Measurements from ENCODE around the gene OR4C12.

DNA sequence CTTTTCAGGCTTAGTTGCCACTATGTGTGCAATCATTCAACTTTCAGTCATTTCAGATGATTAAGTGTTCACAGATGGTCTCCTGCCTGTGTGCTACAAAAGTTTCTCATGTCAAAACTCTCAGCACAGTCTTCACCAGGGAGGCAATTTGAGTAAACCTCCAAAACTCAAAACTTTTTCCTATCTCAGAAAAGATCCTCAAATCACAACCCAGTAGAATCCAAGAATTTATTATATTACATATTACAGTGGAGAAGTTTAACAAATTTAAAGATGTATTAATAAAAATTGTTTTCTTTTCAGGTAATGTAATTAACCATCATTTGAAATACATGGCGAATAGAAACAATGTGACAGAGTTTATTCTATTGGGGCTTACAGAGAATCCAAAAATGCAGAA is 30.2 kb downstream of the OR4C12 start, which contains the start of gene OR4C13:
- TF ChIP-seq, protein P1, sequence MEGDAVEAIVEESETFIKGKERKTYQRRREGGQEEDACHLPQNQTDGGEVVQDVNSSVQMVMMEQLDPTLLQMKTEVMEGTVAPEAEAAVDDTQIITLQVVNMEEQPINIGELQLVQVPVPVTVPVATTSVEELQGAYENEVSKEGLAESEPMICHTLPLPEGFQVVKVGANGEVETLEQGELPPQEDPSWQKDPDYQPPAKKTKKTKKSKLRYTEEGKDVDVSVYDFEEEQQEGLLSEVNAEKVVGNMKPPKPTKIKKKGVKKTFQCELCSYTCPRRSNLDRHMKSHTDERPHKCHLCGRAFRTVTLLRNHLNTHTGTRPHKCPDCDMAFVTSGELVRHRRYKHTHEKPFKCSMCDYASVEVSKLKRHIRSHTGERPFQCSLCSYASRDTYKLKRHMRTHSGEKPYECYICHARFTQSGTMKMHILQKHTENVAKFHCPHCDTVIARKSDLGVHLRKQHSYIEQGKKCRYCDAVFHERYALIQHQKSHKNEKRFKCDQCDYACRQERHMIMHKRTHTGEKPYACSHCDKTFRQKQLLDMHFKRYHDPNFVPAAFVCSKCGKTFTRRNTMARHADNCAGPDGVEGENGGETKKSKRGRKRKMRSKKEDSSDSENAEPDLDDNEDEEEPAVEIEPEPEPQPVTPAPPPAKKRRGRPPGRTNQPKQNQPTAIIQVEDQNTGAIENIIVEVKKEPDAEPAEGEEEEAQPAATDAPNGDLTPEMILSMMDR (IDR thresholded peaks at IDR 0.05), result no peak
- TF ChIP-seq ZFX (IDR thresholded peaks at IDR 0.05; ENCODE audit: borderline replicate concordance), result no peak
